HK-2 (cell line): ENCODE data around the gene DENND4A.
"Not testable (repeated sequence)": the region's sequence is repeated elsewhere in the genome, so short reads cannot be mapped to it uniquely, and the experiment has no call there.

Source experiments
- DNase-seq: peaks from one replicate; pipeline ENCODE4 v3.0.0-alpha.2; 2018; ENCODE audit not compliant: unreplicated experiment

DENND4A gene

GRCh38 chr15:65757256-65757655 is 34.8 kb downstream of the DENND4A start:
- DNase-seq: no peak

GRCh38 chr15:65752151-65752700 is 39.9 kb downstream of the DENND4A start:
- DNase-seq: no peak

GRCh38 chr15:65751431-65751830 is 40.7 kb downstream of the DENND4A start:
- DNase-seq: no peak

- no peak for DNase-seq
Measured at GRCh38 chr15:65747265-65747664, 44.8 kb downstream of the DENND4A start.

- no peak for DNase-seq
Measured at GRCh38 chr15:65743637-65744252, 48.3 kb downstream of the DENND4A start.

GRCh38 chr15:65740148-65740547 is 51.9 kb downstream of the DENND4A start:
- no peak for DNase-seq

GRCh38 chr15:65738649-65739048 is 53.4 kb downstream of the DENND4A start:
- DNase-seq: no peak

GRCh38 chr15:65733599-65733998 is 58.5 kb downstream of the DENND4A start:
- DNase-seq: not testable (repeated sequence)

- DNase-seq: no peak
Measured at GRCh38 chr15:65732698-65733097, 59.4 kb downstream of the DENND4A start.

GRCh38 chr15:65731926-65732325 is 60.2 kb downstream of the DENND4A start:
- DNase-seq: no peak

GRCh38 chr15:65730549-65731172 is 61.4 kb downstream of the DENND4A start:
- no peak for DNase-seq

- no peak for DNase-seq
Measured at GRCh38 chr15:65724464-65725215, 67.5 kb downstream of the DENND4A start.

- no peak for DNase-seq
Measured at GRCh38 chr15:65723876-65724275, 68.2 kb downstream of the DENND4A start.

GRCh38 chr15:65722191-65722590 is 69.9 kb downstream of the DENND4A start:
- no peak for DNase-seq

- no peak for DNase-seq
Measured at GRCh38 chr15:65712415-65712814, 79.7 kb downstream of the DENND4A start.

GRCh38 chr15:65695081-65695480 is 97.0 kb downstream of the DENND4A start:
- no peak for DNase-seq

- DNase-seq: no peak
Measured at GRCh38 chr15:65690778-65691177, 101.3 kb downstream of the DENND4A start.

GRCh38 chr15:65690173-65690572 is 101.9 kb downstream of the DENND4A start:
- no peak for DNase-seq

GRCh38 chr15:65688462-65688861 is 103.6 kb downstream of the DENND4A start:
- DNase-seq: no peak

- no peak for DNase-seq
Measured at GRCh38 chr15:65682404-65682911, 109.6 kb downstream of the DENND4A start.

GRCh38 chr15:65680544-65680943 is 111.5 kb downstream of the DENND4A start:
- DNase-seq: no peak

GRCh38 chr15:65676123-65676522 is 116.0 kb downstream of the DENND4A start:
- no peak for DNase-seq

- no peak for DNase-seq
Measured at GRCh38 chr15:65675551-65675950, 116.5 kb downstream of the DENND4A start.
